DOHH2 (cell line): ENCODE measurements around the gene PTK7.

Source experiments
- H3F3A ChIP-seq: fragments of 200-600 bp; sonication (generic), shearing (Covaris generic); 2 replicates; pipeline ENCODE4 v1.6.0; 2016; ENCODE audit warnings: antibody characterized with exemption, mild to moderate bottlenecking; ENCODE audit not compliant: control insufficient read depth, insufficient read depth
- H3K27ac ChIP-seq: fragments of 200-600 bp; sonication (generic); 2 replicates; pipeline ENCODE4 v1.5.1; 2014; ENCODE audit warnings: low read depth, mild to moderate bottlenecking, low read length, moderate library complexity
- H3K27me3 ChIP-seq: fragments of 200-600 bp; sonication (generic); 2 replicates; pipeline ENCODE4 v1.6.1; 2014; ENCODE audit warnings: mild to moderate bottlenecking, low read length, mixed read lengths; ENCODE audit not compliant: control insufficient read depth
- H3K36me3 ChIP-seq: fragments of 200-600 bp; sonication (generic); 2 replicates; pipeline ENCODE4 v1.6.1; 2014; ENCODE audit warnings: mild to moderate bottlenecking, low read length, moderate library complexity, mixed read lengths; ENCODE audit not compliant: control insufficient read depth
- H3K4me1 ChIP-seq: fragments of 200-600 bp; sonication (generic); 2 replicates; pipeline ENCODE4 v1.6.1; 2014; ENCODE audit warnings: mild to moderate bottlenecking, low read length, mixed read lengths; ENCODE audit not compliant: control insufficient read depth
- H3K4me2 ChIP-seq: fragments of 200-600 bp; sonication (generic); 2 replicates; pipeline ENCODE4 v1.6.0; 2014; ENCODE audit warnings: mild to moderate bottlenecking, low read length, moderate library complexity
- H3K4me3 ChIP-seq: fragments of 200-600 bp; sonication (generic); 2 replicates; pipeline ENCODE4 v1.5.1; 2014; ENCODE audit warnings: mild to moderate bottlenecking, low read length, mixed read lengths
- H3K79me2 ChIP-seq: fragments of 200-600 bp; sonication (generic); 2 replicates; pipeline ENCODE4 v1.6.1; 2014; ENCODE audit warnings: mild to moderate bottlenecking, low read length, mixed read lengths; ENCODE audit not compliant: control insufficient read depth
- H3K9me2 ChIP-seq: fragments of 200-600 bp; sonication (generic); replicated peaks from 2 replicates; pipeline ENCODE4 v1.6.1; 2014; ENCODE audit warnings: mild to moderate bottlenecking, low read length, mixed read lengths; ENCODE audit not compliant: control insufficient read depth
- H3K9me3 ChIP-seq: fragments of 200-600 bp; sonication (generic); 2 replicates; pipeline ENCODE4 v1.6.1; 2014; ENCODE audit warnings: antibody characterized with exemption, low read length, mixed read lengths; ENCODE audit not compliant: control insufficient read depth, insufficient read depth
- H4K20me1 ChIP-seq: fragments of 200-600 bp; sonication (generic); 2 replicates; pipeline ENCODE4 v1.6.0; 2014; ENCODE audit warnings: low read depth, mild to moderate bottlenecking, antibody characterized with exemption, low read length, moderate library complexity; ENCODE audit not compliant: control insufficient read depth, insufficient read depth
- CTCF ChIP-seq: fragments of 200-600 bp; sonication (generic); IDR thresholded peaks from one replicate; pipeline ENCODE4 v1.5.1; 2014; ENCODE audit warnings: antibody characterized with exemption, mild to moderate bottlenecking, low read depth, low read length; ENCODE audit not compliant: poor library complexity, severe bottlenecking
- EZH2phosphoT487 ChIP-seq: fragments of 200-600 bp; sonication (generic); IDR thresholded peaks from 2 replicates; pipeline ENCODE4 v1.6.1; 2017; ENCODE audit warnings: borderline replicate concordance, mild to moderate bottlenecking, antibody characterized with exemption, low read length, moderate library complexity, mixed read lengths

PTK7 gene

GRCh38 chr6:43205849-43206248 lies 129.7 kb downstream of the PTK7 start:
- Histone ChIP-seq H3K4me2 (no peak overlapping the region), H4K20me1 (no peaks in the 10 kb centered on the region; the same call in 1 of the 2 replicates), H3K9me3 (no peaks in the 10 kb centered on the region), H3K36me3 (peaks cover 6% of the 10 kb centered on the region), H3K27me3 (no peaks in the 10 kb centered on the region), H3K79me2 (no peaks in the 10 kb centered on the region), H3K4me1 (no peaks in the 10 kb centered on the region), H3F3A (no peaks in the 10 kb centered on the region), H3K4me3 (no peak overlapping the region), H3K9me2 (no peaks in the 10 kb centered on the region), H3K27ac (no peak overlapping the region)
- TF ChIP-seq CTCF (no peak), EZH2phosphoT487 (no peak)

GRCh38 chr6:43207286-43207685 lies 131.2 kb downstream of the PTK7 start:
- Histone ChIP-seq H3K9me3 (no peaks in the 10 kb centered on the region), H3K27ac (no peak overlapping the region), H3K79me2 (no peaks in the 10 kb centered on the region), H3K27me3 (no peaks in the 10 kb centered on the region), H3K4me1 (no peaks in the 10 kb centered on the region), H3K4me3 (no peak overlapping the region), H4K20me1 (no peaks in the 10 kb centered on the region; the same call in 1 of the 2 replicates), H3F3A (no peaks in the 10 kb centered on the region), H3K36me3 (peaks cover 3% of the 10 kb centered on the region; the same call in 1 of the 2 replicates), H3K9me2 (no peaks in the 10 kb centered on the region), H3K4me2 (no peak overlapping the region)
- TF ChIP-seq CTCF (no peak), EZH2phosphoT487 (no peak)
